Measurements from ENCODE around the gene IQCK.

The IQCK gene

GRCh38 chr16:19717314-19717713 lies 757 bp upstream of the IQCK start:
- no peak for DNase-seq (ENCODE audit: low read depth in 2 of 2)

- no peak for DNase-seq (ENCODE audit: low read depth in 2 of 2)
Measured at GRCh38 chr16:19718624-19718965, 524 bp downstream of the IQCK start.

GRCh38 chr16:19722269-19722952 lies 4.3 kb downstream of the IQCK start:
- DNase-seq (ENCODE audit: low read depth in 2 of 2): no peak

- DNase-seq (ENCODE audit: low read depth in 2 of 2): no peak
Measured at GRCh38 chr16:19722981-19723380, 4.9 kb downstream of the IQCK start.

- no peak for DNase-seq (ENCODE audit: low read depth in 2 of 2)
Measured at GRCh38 chr16:19728636-19728965, 10.5 kb downstream of the IQCK start.

GRCh38 chr16:19733551-19733950 lies 15.5 kb downstream of the IQCK start:
- DNase-seq (ENCODE audit: low read depth in 2 of 2): no peak

- DNase-seq (ENCODE audit: low read depth in 2 of 2): no peak
Measured at GRCh38 chr16:19735074-19735867, 17.2 kb downstream of the IQCK start.

GRCh38 chr16:19737306-19738038 lies 19.4 kb downstream of the IQCK start:
- DNase-seq (ENCODE audit: low read depth in 2 of 2): no peak

GRCh38 chr16:19741354-19741753 lies 23.3 kb downstream of the IQCK start:
- DNase-seq (ENCODE audit: low read depth in 2 of 2): no peak

GRCh38 chr16:19743816-19744159 lies 25.7 kb downstream of the IQCK start:
- no peak for DNase-seq (ENCODE audit: low read depth in 2 of 2)

GRCh38 chr16:19744670-19745069 lies 26.6 kb downstream of the IQCK start:
- DNase-seq (ENCODE audit: low read depth in 2 of 2): no peak

GRCh38 chr16:19745286-19746010 lies 27.4 kb downstream of the IQCK start:
- no peak for DNase-seq (ENCODE audit: low read depth in 2 of 2)

- no peak for DNase-seq (ENCODE audit: low read depth in 2 of 2)
Measured at GRCh38 chr16:19746561-19746960, 28.5 kb downstream of the IQCK start.

- no peak for DNase-seq (ENCODE audit: low read depth in 2 of 2)
Measured at GRCh38 chr16:19748389-19749168, 30.5 kb downstream of the IQCK start.

GRCh38 chr16:19749571-19750080 lies 31.6 kb downstream of the IQCK start:
- DNase-seq (ENCODE audit: low read depth in 2 of 2): no peak

GRCh38 chr16:19751478-19752385 lies 33.7 kb downstream of the IQCK start:
- DNase-seq (ENCODE audit: low read depth in 2 of 2): no peak

- DNase-seq (ENCODE audit: low read depth in 2 of 2): peak in 1 of 2 experiments; percentile 3
Measured at GRCh38 chr16:19753815-19754643, 36.0 kb downstream of the IQCK start.

GRCh38 chr16:19754644-19755036 lies 36.6 kb downstream of the IQCK start:
- no peak for DNase-seq (ENCODE audit: low read depth in 2 of 2)

GRCh38 chr16:19755268-19755667 lies 37.2 kb downstream of the IQCK start:
- no peak for DNase-seq (ENCODE audit: low read depth in 2 of 2)
